Progenitor cell of endocrine pancreas (in vitro differentiated cells): ENCODE results near the gene RABL2B. TPM values are rescaled to one million over a fixed set of nuclear protein-coding genes. Genes with fewer than 3 reads are reported as not detected.

ENCODE experiments used
- DNase-seq: peaks from one replicate; pipeline ENCODE4 v3.0.0; 2021; ENCODE audit warnings: low spot score; ENCODE audit not compliant: unreplicated experiment
- H3K27ac Mint-ChIP-seq: 2 replicates; pipeline ENCODE4 v1.8.0; 2021; ENCODE audit warnings: mild to moderate bottlenecking, moderate library complexity, mixed read lengths
- H3K27me3 Mint-ChIP-seq: 2 replicates; pipeline ENCODE4 v1.8.0; 2021; ENCODE audit warnings: mixed read lengths
- H3K36me3 Mint-ChIP-seq: 2 replicates; pipeline ENCODE4 v1.8.0; 2022; ENCODE audit warnings: mixed read lengths; ENCODE audit not compliant: insufficient read depth
- H3K4me1 Mint-ChIP-seq: 2 replicates; pipeline ENCODE4 v1.8.0; 2021; ENCODE audit warnings: low read depth, mixed read lengths
- H3K4me3 Mint-ChIP-seq: 2 replicates; pipeline ENCODE4 v1.8.0; 2021; ENCODE audit warnings: low read depth, mild to moderate bottlenecking, moderate library complexity, mixed read lengths
- H3K9me3 Mint-ChIP-seq: 2 replicates; pipeline ENCODE4 v1.8.0; 2021; ENCODE audit warnings: low read depth, mixed read lengths
- CTCF ChIP-seq: fragments of 200-600 bp; sonication (generic); IDR thresholded peaks from one replicate; pipeline ENCODE4 v1.5.0; 2021; ENCODE audit warnings: antibody characterized with exemption, mild to moderate bottlenecking; ENCODE audit not compliant: unreplicated experiment
- total RNA-seq: library from RNA; stranded (reverse); gene quantifications from 2 replicates; pipeline ENCODE4 v1.2.1, GENCODE V29; 2021

The RABL2B gene
- total RNA-seq, 1 donor from 2014 or later, result 88.7 TPM

DNA sequence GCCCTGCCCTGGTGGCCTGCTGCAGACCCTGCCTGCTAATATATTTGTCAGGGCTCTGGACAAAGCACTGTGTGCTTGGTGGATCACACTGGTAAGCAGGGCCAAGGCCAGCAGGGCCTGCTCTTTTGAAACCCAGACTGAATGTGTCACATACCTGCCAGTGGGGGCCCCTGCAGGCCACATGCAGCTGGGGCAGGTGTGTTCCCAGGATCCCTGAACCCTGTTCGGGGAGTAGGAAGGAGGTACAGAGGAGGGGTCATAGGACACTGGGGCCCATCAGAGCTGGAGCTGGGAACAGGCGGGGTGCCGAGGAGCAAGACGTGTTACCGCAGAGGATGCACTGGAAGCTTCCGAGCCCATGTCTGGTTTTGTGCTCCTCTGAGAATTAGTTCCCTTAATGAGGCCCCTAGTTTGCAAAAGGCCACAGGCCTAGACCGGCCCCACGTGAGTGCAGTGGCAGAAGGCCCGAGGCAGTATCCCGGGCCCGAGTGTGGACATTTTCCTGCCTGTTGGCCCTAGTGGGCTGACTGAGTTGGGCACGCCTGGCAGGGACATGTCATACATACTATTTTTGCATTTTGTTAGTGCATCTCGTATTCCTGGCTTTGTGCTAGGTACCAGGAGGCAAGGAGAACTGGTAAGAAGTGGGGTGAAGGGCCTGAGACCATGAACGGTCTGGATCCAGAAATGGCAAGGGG lies 56.6 kb downstream of the RABL2B start:
- H3K36me3 Mint-ChIP-seq, result peaks cover 9% of the 10 kb centered on the region
- H3K4me1 Mint-ChIP-seq, result no peaks in the 10 kb centered on the region
- no peaks in the 10 kb centered on the region for H3K9me3 Mint-ChIP-seq
- no peak overlapping the region for H3K4me3 Mint-ChIP-seq
- H3K27me3 Mint-ChIP-seq, result peaks cover 11% of the 10 kb centered on the region
- no peak for TF ChIP-seq CTCF
- no peak overlapping the region for H3K27ac Mint-ChIP-seq
- DNase-seq, result no peak

DNA sequence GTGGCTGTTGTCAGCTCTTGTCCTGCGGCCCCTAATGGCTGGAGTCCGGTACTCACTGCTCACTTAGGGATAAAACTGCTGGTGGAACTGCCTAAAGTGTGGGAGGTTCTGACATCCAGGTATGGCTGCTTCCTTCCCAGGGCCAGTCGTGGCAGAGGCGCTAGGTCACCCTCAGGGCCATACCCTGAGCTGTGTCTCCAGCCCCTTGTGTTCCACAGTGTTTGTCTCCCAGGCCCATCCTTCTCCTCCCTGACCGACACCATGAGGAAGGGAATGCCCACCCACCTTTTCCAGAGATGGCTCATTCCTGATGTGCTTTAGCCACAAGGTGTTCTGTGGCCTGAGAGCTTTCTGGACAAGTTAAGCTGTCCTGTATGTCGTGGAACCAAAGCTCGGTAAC lies 57.8 kb downstream of the RABL2B start:
- Mint-ChIP-seq H3K4me1 (no peaks in the 10 kb centered on the region), H3K4me3 (no peak overlapping the region), H3K36me3 (peaks cover 9% of the 10 kb centered on the region), H3K27me3 (peaks cover 11% of the 10 kb centered on the region), H3K9me3 (no peaks in the 10 kb centered on the region), H3K27ac (no peak overlapping the region)
- no peak for TF ChIP-seq CTCF
- DNase-seq, result no peak

- H3K27ac Mint-ChIP-seq, result no peak overlapping the region
- no peak for TF ChIP-seq CTCF
- peaks cover 9% of the 10 kb centered on the region for H3K36me3 Mint-ChIP-seq
- DNase-seq, result no peak
- H3K9me3 Mint-ChIP-seq, result no peaks in the 10 kb centered on the region
- H3K4me1 Mint-ChIP-seq, result no peaks in the 10 kb centered on the region
- H3K4me3 Mint-ChIP-seq, result no peak overlapping the region
- peaks cover 13% of the 10 kb centered on the region for H3K27me3 Mint-ChIP-seq
Measured at GRCh38 chr22:50724616-50725015, 58.8 kb downstream of the RABL2B start.

- no peak for DNase-seq
- H3K9me3 Mint-ChIP-seq, result no peaks in the 10 kb centered on the region
- peaks cover 9% of the 10 kb centered on the region for H3K36me3 Mint-ChIP-seq
- peaks cover 19% of the 10 kb centered on the region for H3K27me3 Mint-ChIP-seq
- H3K4me3 Mint-ChIP-seq, result no peak overlapping the region
- no peaks in the 10 kb centered on the region for H3K4me1 Mint-ChIP-seq
- TF ChIP-seq CTCF, result no peak
- no peak overlapping the region for H3K27ac Mint-ChIP-seq
Measured at GRCh38 chr22:50723991-50724390, 59.4 kb downstream of the RABL2B start.

- Mint-ChIP-seq H3K4me3 (no peak overlapping the region), H3K4me1 (no peaks in the 10 kb centered on the region), H3K9me3 (no peaks in the 10 kb centered on the region), H3K27ac (no peak overlapping the region), H3K27me3 (peaks cover 30% of the 10 kb centered on the region), H3K36me3 (peaks cover 9% of the 10 kb centered on the region)
- TF ChIP-seq CTCF, result no peak
- no peak for DNase-seq
Measured at GRCh38 chr22:50722716-50723428, 60.6 kb downstream of the RABL2B start.
